GM19467 (cell line): Measurements from ENCODE around the gene PCDHA5.
"Not testable (repeated sequence)": the region's sequence is repeated elsewhere in the genome, so short reads cannot be mapped to it uniquely, and the experiment has no call there.

Source experiments
- ATAC-seq: cut with Tn5 transposase; IDR thresholded peaks from one replicate; pipeline ENCODE4 v1.9.1; 2021; ENCODE audit warnings: mild to moderate bottlenecking, moderate library complexity; ENCODE audit not compliant: unreplicated experiment

Gene PCDHA5

DNA sequence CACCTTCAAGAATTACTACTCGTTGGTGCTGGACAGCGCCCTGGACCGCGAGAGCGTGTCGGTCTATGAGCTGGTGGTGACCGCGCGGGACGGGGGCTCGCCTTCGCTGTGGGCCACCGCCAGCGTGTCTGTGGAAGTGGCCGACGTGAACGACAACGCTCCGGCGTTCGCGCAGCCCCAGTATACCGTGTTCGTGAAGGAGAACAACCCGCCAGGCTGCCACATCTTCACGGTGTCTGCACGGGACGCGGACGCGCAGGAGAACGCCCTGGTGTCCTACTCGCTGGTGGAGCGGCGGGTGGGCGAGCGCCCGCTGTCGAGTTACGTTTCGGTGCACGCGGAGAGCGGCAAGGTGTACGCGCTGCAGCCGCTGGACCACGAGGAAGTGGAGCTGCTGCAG, 1.6 kb downstream of the PCDHA5 start:
- ATAC-seq, result not testable (repeated sequence)

DNA sequence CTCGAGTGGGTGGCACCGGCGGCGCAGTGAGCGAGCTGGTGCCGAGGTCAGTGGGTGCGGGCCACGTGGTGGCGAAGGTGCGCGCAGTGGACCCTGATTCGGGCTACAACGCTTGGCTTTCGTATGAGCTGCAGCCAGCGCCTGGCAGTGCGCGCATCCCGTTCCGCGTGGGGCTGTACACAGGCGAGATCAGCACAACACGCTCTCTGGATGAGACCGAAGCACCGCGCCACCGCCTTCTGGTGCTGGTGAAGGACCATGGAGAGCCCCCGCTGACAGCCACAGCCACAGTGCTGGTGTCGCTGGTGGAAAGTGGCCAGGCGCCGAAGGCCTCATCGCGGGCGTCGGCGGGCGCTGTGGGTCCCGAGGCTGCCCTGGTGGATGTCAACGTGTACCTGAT, 2.1 kb downstream of the PCDHA5 start:
- no peak for ATAC-seq

DNA sequence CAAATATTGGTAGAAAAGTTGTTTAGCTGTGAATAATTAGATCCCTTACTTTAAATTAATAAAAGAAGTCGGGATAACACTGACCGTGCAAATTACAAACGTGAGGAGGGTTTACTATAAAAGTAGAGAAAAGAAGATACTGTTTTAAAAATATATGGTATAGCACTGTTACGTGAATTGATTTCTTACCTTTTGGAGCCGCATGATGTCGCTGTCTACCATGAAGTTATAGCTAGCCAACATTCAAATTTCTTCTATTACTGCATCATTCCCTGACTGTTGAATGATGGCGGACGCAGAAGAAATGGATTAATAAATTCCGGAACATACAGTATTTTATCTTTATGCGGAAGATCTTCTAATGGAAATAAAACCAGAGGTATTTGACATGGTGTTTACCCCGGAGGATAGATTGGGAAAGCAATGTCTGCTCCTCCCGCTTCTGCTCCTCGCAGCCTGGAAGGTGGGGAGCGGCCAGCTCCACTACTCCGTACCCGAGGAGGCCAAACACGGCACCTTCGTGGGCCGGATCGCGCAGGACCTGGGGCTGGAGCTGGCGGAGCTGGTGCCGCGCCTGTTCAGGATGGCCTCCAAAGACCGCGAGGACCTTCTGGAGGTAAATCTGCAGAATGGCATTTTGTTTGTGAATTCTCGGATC, 6.4 kb downstream of the PCDHA5 start, which contains the start of gene PCDHA6:
Gene PCDHA6, plus strand, starts transcription at position 257 of the 658 bp plus-strand sequence. Its CDS starts 132 bp downstream, at position 389.
- no peak for ATAC-seq

DNA sequence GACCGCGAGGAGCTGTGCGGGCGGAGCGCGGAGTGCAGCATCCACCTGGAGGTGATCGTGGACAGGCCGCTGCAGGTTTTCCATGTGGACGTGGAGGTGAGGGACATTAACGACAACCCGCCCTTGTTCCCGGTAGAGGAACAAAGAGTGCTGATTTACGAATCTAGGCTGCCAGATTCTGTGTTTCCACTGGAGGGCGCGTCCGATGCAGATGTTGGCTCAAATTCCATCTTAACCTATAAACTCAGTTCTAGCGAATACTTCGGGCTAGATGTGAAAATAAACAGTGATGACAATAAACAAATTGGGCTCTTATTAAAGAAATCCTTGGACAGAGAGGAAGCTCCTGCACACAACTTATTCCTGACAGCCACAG, 6.9 kb downstream of the PCDHA5 start:
- no peak for ATAC-seq

DNA sequence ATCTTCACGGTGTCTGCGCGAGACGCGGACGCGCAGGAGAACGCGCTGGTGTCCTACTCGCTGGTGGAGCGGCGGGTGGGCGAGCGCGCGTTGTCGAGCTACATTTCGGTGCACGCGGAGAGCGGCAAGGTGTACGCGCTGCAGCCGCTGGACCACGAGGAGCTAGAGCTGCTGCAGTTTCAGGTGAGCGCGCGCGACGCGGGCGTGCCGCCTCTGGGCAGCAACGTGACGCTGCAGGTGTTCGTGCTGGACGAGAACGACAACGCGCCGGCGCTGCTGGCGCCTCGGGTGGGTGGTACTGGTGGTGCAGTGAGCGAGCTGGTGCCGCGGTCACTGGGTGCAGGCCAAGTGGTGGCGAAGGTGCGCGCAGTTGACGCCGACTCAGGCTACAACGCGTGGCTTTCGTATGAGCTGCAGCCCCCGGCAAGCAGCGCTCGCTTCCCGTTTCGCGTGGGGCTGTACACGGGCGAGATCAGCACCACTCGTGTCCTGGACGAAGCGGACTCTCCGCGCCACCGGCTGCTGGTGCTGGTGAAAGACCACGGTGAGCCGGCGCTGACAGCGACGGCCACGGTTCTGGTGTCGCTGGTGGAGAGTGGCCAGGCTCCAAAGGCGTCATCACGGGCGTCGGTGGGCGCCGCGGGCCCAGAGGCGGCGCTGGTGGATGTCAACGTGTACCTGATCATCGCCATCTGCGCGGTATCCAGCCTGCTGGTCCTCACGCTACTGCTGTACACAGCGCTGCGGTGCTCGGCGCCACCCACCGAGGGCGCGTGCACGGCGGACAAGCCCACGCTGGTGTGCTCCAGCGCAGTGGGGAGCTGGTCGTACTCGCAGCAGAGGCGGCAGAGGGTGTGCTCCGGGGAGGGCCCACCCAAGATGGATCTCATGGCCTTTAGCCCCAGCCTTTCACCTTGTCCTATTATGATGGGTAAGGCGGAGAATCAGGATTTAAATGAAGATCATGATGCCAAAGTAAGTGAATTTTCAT, 8.4 kb downstream of the PCDHA5 start:
- ATAC-seq, result not testable (repeated sequence)

DNA sequence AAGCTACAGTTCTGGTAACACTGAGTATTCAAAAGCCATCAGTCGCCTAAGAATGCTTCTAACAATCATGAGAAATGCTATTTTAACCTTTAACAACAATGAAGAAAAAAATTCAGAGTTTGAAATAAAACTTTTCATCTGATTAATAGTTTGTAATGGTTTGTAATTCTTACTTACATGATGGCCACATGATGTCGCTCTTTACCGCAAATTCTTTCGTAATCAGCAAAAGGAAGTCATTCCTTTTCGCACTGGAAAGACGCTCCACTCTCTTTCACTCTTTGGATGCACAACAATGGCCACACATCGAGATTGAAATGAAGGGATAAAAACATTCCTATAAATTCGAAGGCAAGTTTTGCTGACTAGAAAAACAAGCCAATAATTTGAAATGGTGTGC, 12.6 kb downstream of the PCDHA5 start, which contains the start of gene PCDHA7:
Gene PCDHA7, plus strand, starts transcription at position 277 of the 400 bp plus-strand sequence. Its CDS starts 115 bp downstream, at position 392.
- ATAC-seq, result no peak

DNA sequence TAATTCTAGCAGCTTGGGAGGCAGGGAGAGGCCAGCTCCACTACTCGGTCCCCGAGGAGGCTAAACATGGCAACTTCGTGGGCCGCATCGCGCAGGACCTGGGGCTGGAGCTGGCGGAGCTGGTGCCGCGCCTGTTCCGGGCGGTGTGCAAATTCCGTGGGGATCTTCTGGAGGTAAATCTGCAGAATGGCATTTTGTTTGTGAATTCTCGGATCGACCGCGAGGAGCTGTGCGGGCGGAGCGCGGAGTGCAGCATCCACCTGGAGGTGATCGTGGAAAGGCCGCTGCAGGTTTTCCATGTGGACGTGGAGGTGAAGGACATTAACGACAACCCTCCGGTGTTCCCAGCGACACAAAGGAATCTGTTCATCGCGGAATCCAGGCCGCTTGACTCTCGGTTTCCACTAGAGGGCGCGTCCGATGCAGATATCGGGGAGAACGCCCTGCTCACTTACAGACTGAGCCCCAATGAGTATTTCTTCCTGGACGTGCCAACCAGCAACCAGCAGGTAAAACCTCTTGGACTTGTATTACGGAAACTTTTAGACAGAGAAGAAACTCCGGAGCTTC, 13.1 kb downstream of the PCDHA5 start:
- ATAC-seq, result not testable (repeated sequence)

DNA sequence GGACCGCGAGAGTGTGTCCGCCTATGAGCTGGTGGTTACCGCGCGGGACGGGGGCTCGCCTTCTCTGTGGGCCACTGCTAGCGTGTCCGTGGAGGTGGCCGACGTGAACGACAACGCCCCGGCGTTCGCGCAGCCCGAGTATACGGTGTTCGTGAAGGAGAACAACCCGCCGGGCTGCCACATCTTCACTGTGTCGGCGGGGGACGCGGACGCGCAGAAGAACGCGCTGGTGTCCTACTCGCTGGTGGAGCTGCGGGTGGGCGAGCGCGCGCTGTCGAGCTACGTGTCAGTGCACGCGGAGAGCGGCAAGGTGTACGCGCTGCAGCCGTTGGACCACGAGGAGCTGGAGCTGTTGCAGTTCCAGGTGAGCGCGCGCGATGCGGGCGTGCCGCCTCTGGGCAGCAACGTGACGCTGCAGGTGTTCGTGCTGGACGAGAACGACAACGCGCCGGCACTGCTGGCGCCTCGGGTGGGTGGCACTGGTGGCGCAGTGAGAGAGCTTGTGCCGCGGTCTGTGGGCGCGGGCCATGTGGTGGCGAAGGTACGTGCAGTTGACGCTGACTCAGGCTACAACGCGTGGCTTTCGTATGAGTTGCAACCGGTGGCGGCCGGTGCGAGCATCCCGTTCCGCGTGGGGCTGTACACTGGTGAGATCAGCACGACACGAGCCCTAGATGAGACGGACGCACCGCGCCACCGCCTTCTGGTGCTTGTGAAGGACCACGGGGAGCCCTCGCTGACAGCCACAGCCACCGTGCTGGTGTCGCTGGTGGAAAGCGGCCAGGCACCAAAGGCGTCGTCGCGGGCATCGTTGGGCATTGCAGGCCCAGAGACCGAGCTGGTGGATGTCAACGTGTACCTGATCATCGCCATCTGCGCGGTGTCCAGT, 14.5 kb downstream of the PCDHA5 start:
- ATAC-seq, result no peak

DNA sequence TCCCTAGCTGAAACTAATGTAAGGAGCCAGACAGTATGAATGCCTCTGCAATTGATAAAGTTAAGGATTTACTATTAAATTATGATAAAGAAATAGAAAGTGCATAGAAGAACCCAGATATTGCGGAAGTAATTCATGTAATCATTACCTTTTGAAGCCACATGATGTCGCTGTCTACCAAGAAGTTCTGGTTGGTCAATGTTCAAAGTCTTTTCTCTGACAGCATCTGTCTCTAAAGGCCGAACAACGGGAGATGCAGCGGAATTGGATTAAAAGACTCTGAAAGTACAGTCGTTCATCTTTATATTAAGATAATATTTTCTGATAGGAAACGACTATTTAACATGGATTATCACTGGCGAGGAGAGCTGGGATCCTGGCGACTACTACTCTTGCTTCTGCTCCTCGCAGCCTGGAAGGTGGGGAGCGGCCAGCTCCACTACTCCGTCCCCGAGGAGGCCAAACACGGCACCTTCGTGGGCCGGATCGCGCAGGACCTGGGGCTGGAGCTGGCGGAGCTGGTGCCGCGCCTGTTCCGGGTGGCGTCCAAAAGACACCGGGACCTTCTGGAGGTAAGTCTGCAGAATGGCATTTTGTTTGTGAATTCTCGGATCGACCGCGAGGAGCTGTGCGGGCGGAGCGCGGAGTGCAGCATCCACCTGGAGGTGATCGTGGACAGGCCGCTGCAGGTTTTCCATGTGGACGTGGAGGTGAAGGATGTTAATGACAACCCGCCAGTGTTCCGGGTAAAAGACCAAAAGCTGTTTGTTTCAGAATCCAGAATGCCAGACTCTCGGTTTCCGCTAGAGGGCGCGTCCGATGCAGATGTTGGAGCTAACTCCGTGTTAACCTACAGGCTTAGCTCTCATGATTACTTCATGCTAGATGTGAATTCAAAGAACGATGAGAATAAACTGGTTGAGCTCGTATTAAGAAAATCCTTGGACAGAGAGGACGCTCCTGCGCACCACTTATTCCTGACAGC, 19.9 kb downstream of the PCDHA5 start, which contains the start of gene PCDHA8:
Gene PCDHA8, plus strand, starts transcription at position 210 of the 985 bp plus-strand sequence. Its CDS starts 135 bp downstream, at position 345.
- no peak for ATAC-seq

DNA sequence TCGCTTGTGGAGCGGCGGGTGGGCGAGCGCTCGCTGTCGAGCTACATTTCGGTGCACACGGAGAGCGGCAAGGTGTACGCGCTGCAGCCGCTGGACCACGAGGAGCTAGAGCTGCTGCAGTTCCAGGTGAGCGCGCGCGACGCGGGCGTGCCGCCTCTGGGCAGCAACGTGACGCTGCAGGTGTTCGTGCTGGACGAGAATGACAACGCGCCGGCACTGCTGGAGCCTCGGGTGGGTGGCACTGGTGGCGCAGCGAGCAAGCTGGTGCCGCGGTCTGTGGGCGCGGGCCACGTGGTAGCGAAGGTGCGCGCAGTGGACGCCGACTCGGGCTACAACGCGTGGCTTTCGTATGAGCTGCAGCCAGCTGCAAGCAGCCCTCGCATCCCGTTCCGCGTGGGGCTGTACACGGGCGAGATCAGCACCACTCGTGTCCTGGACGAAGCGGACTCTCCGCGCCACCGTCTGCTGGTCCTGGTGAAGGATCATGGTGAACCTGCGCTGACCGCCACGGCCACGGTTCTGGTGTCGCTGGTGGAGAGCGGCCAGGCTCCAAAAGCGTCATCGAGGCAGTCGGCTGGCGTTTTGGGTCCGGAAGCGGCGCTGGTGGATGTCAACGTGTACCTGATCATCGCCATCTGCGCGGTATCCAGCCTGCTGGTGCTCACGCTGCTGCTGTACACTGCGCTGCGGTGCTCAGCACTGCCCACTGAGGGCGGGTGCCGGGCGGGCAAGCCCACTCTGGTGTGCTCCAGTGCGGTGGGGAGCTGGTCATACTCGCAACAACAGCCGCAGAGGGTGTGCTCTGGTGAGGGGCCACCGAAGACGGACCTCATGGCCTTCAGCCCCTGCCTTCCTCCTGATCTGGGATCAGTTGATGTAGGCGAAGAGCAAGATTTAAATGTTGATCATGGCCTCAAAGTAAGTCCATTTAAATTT, 21.7 kb downstream of the PCDHA5 start:
- no peak for ATAC-seq

DNA sequence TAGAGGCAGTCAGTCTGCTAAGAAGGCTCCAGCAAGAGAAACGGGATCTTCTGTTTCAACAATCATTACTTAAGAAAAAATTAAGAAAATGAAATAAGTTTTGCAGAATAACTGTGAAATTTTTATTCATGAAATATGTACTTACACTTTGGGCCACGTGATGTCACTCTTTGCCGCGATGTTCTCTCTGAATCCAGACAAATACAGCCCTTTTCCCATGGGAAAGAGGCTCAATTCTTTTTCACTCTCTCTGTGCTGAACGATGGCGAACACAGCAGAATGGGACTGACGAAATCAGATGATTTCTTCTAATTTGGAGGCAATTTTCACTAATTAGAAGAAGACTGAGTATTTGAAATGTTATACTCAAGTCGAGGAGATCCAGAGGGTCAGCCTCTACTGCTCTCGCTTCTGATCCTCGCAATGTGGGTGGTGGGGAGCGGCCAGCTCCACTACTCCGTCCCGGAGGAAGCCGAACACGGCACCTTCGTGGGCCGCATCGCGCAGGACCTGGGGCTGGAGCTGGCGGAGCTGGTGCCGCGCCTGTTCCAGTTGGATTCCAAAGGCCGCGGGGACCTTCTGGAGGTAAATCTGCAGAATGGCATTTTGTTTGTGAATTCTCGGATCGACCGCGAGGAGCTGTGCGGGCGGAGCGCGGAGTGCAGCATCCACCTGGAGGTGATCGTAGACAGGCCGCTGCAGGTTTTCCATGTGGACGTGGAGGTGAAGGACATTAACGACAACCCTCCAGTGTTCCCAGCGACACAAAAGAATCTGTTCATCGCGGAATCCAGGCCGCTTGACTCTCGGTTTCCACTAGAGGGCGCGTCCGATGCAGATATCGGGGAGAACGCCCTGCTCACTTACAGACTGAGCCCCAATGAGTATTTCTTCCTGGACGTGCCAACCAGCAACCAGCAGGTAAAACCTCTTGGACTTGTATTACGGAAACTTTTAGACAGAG, 27.0 kb downstream of the PCDHA5 start, which contains the start of gene PCDHA9:
Gene PCDHA9, plus strand, starts transcription at position 244 of the 964 bp plus-strand sequence. Its CDS starts 114 bp downstream, at position 358.
- ATAC-seq, result not testable (repeated sequence)

DNA sequence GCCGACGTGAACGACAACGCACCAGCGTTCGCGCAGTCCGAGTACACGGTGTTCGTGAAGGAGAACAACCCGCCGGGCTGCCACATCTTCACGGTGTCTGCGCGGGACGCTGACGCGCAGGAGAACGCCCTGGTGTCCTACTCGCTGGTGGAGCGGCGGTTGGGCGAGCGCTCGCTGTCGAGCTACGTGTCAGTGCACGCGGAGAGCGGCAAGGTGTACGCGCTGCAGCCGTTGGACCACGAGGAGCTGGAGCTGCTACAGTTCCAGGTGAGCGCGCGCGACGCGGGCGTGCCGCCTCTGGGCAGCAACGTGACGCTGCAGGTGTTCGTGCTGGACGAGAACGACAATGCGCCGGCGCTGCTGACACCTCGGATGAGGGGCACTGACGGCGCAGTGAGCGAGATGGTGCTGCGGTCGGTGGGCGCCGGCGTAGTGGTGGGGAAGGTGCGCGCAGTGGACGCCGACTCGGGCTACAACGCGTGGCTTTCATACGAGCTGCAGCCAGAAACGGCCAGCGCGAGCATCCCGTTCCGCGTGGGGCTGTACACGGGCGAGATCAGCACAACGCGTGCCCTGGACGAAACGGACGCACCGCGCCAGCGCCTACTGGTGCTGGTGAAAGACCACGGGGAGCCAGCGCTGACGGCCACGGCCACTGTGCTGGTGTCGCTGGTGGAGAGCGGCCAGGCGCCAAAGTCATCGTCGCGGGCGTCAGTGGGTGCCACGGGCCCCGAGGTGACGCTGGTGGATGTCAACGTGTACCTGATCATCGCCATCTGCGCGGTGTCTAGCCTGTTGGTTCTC, 28.6 kb downstream of the PCDHA5 start:
- ATAC-seq, result not testable (repeated sequence)

DNA sequence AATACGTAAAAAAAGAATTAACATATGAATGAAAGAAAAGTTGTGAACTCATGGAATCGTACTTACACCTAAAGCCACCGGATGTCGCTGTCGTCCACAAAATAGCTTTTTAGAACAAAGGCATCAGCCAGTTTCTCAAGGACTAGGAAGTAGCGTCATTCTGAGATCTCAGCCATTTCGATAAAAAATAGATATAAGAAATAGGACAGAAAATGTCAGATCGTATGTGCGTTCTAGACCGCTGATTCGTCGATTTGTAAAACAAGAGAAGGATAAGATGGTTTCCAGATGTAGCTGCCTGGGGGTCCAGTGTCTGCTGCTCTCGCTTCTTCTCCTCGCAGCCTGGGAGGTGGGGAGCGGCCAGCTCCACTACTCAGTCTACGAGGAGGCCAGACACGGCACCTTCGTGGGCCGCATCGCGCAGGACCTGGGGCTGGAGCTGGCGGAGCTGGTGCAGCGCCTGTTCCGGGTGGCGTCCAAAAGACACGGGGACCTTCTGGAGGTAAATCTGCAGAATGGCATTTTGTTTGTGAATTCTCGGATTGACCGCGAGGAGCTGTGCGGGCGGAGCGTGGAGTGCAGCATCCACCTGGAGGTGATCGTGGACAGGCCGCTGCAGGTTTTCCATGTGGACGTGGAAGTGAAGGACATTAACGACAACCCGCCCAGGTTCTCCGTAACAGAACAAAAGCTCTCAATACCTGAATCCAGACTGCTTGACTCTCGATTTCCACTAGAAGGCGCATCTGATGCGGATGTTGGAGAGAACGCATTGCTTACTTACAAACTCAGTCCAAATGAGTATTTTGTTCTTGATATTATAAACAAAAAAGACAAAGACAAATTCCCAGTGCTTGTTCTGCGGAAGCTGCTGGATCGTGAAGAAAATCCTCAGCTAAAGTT, 34.6 kb downstream of the PCDHA5 start, which contains the start of gene PCDHA10:
Gene PCDHA10, plus strand, starts transcription at position 126 of the 903 bp plus-strand sequence. Its CDS starts 152 bp downstream, at position 278.
- no peak for ATAC-seq

DNA sequence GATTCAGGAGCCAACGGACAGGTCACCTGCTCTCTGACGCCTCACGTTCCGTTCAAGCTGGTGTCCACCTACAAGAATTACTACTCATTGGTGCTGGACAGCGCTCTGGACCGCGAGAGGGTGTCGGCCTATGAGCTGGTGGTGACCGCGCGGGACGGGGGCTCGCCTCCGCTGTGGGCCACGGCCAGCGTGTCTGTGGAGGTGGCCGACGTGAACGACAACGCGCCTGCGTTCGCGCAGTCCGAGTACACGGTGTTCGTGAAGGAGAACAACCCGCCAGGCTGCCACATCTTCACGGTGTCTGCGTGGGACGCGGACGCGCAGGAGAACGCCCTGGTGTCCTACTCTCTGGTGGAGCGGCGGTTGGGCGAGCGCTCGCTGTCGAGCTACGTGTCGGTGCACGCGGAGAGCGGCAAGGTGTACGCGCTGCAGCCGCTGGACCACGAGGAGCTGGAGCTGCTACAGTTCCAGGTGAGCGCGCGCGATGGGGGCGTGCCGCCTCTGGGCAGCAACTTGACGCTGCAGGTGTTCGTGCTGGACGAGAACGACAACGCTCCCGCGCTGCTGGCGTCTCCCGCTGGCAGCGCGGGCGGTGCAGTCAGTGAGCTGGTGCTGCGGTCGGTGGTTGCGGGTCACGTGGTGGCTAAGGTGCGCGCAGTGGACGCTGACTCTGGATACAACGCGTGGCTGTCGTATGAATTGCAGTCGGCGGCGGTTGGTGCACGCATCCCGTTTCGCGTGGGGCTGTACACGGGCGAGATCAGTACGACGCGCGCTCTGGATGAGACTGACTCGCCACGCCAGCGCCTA, 36.0 kb downstream of the PCDHA5 start:
- no peak for ATAC-seq
